ENCODE measurements around the gene PHKB. TPM values are rescaled to one million over a fixed set of nuclear protein-coding genes. Genes with fewer than 3 reads are reported as not detected.

Gene PHKB
- total RNA-seq, 1 donor from 2014 or later = 72.8 TPM

- ATAC-seq (no peak), DNase-seq (ENCODE audit: missing footprints) (no peak)
- intact Hi-C loops (cut with DNase I) = no loop called here
Measured at GRCh38 chr16:47693226-47693625, 232.1 kb downstream of the PHKB start.

DNA sequence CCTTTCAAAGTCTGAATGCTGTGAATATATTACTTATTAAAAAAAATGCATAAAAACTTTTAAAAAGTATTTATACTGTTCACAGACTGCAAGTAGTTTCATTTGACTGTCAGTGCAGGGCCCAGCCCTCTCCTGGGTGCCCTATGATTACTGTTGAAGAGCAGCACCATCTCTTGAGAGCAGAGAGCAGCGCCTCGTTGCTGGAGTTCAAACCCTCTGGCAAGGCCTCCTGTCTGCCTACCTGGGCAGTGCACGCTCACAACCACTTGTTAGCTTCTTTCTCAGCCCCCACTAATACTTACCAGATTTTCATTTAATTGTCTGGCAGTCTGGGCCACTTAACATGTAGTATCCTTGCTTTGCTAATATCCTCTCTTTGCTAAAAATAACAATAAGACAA lies 233.4 kb downstream of the PHKB start:
- ATAC-seq (no peak), DNase-seq (ENCODE audit: missing footprints) (no peak)
- intact Hi-C loops (cut with DNase I) = no loop called here

DNA sequence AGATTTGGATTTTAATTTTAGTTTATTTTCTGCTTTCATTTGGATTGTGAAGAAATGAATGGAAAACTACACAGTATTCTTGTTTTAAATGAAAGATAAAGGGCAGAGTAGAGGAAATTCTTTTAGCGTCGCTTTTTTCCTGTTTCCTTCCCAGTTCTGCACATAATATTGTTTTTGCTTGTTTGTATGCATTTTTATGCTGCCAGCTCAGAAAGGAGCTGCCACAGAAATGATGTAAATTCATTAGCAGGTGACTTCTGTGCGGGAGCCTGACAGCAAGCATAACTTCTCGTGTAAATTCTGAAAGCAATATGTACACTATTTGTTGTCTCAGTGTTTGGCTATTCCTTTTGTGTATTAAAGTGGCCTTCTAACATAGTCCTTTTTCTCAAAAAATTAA lies 234.6 kb downstream of the PHKB start:
- ATAC-seq (no peak), DNase-seq (ENCODE audit: missing footprints) (no peak)
- intact Hi-C loops (cut with DNase I) = no loop called here

DNA sequence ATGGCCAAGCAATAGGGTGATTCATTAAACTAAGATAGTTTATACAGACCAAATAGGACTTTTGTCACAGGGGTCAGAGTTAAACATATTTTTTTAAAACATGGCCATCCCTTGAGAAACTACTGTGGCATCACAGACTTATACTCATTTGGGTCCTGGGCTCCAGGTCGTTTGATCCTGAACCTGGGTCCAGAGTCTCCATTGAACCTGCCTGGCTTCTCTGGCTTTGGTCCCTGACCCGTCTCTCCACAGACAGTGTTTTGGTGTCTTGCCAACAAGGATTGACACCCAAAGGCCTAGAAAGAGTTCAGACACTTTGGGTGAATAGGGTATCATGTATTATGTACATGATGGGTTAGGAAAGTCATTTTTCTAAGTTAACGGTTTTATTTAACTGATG lies 236.7 kb downstream of the PHKB start:
- no peak for ATAC-seq
- DNase-seq (ENCODE audit: missing footprints) = no peak
- intact Hi-C loops (cut with DNase I) = no loop called here

GRCh38 chr16:47699106-47699505 lies 238.0 kb downstream of the PHKB start:
- ATAC-seq (no peak), DNase-seq (ENCODE audit: missing footprints) (no peak)
- intact Hi-C loops (cut with DNase I) = no loop called here

GRCh38 chr16:47700857-47701587 lies 239.9 kb downstream of the PHKB start:
- no peak for DNase-seq (ENCODE audit: missing footprints)
- no peak for ATAC-seq
- intact Hi-C loops (cut with DNase I) = no loop called here

GRCh38 chr16:47705266-47705665 lies 244.1 kb downstream of the PHKB start:
- no peak for ATAC-seq
- intact Hi-C loops (cut with DNase I) = no loop called here
- no peak for DNase-seq (ENCODE audit: missing footprints)

DNA sequence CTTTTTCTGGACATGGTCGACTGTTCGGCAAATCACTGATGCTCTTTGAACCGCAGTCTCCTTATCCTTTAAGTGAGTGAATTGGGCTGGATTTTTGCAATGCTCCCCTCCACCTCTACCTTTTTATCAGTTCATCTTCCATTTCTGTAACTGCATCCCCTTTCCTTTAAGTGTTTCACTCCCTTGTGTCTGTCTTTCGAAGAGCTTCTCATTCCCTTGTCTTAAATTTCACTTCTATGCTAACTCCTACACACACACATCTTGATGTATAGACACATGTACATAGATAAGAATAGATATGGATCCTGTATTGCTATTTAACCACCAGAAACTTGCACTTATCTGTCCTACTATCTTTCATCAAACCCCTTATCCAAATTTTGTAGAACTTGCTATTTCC lies 250.7 kb downstream of the PHKB start:
- DNase-seq (ENCODE audit: missing footprints) = no peak
- no peak for ATAC-seq
- intact Hi-C loops (cut with DNase I) = no loop called here

- DNase-seq (ENCODE audit: missing footprints) = peak; percentile 61
- no peak for ATAC-seq
- intact Hi-C loops (cut with DNase I) = no loop called here
Measured at GRCh38 chr16:47712276-47713224, 251.4 kb downstream of the PHKB start.

GRCh38 chr16:47713225-47713595 lies 252.1 kb downstream of the PHKB start:
- intact Hi-C loops (cut with DNase I) = no loop called here
- ATAC-seq (no peak), DNase-seq (ENCODE audit: missing footprints) (no peak)

- no peak for DNase-seq (ENCODE audit: missing footprints)
- ATAC-seq = no peak
- intact Hi-C loops (cut with DNase I) = no loop called here
Measured at GRCh38 chr16:47715442-47716083, 254.4 kb downstream of the PHKB start.

DNA sequence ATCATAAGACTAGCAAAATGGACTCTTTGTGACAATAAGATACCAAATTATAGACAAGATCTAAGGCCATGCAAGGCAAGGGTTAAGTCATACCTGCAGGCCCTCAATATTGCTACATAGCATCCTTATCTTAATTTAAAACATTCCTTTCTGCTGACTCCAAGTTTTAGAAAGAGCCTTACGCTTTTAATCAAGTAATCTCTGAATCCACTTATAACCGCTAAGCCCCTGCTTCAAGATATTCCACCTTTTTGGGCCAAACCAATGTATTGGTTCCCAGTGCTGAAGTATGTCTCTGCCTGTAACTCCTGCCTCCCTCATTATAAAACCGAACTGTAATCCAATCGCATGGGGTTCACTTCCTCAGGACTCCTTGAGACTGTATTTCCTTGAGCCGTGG lies 255.4 kb downstream of the PHKB start:
- intact Hi-C loops (cut with DNase I) = no loop called here

DNA sequence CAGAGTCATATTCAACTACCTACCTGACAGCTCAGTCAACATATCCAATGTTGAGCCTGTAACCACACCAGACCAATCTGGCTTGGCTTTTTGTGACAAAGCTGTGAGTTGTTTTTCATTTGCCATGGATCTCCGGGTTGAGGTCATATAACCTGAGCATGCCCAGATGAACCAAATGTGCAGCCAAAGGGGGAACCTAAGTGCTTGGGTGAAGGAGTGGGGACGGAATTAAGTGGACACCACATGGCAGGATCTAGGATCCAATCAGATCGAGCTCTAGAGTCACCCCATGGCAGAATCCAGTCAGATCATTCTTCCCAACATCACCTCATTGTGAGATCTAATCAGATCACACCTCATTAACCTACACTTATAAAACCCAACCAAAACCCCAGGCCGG lies 258.6 kb downstream of the PHKB start:
- ATAC-seq (no peak), DNase-seq (ENCODE audit: missing footprints) (no peak)
- intact Hi-C loops (cut with DNase I) = no loop called here

More for the DNA sequence above, 255.4 kb downstream of the PHKB start:
- DNase-seq (ENCODE audit: missing footprints) (no peak), ATAC-seq (no peak)

DNA sequence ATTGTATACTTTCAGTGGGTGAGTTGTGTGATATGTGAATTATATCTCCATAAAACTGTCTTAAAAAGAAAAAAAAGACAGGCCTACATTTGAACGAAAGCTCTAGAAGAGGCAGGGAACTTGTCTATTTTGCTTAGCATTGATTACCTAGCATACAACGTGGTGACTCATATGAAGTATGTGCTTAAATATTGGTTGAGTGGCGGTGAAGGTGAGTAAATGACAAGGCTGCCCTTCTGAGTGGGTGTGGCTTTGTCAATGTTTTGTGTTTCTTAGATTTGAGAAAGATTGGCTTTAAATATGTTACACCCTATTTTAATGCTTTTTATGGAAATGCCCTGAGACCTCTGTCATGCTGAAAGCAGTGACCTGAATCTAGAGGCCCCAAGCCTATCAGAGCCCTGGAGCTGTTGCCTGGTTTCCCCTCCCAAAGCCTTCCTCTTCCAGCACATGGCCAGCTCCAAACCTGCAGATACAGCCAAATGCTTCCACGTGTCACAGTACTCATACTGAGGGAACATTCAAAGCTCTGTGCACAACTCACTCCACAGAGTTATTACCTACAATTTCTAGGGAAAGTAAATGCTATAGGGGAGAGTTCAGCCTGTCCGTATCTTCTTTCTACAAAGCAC lies 260.0 kb downstream of the PHKB start:
- no peak for DNase-seq (ENCODE audit: missing footprints)
- intact Hi-C loops (cut with DNase I) = no loop called here
- no peak for ATAC-seq

DNA sequence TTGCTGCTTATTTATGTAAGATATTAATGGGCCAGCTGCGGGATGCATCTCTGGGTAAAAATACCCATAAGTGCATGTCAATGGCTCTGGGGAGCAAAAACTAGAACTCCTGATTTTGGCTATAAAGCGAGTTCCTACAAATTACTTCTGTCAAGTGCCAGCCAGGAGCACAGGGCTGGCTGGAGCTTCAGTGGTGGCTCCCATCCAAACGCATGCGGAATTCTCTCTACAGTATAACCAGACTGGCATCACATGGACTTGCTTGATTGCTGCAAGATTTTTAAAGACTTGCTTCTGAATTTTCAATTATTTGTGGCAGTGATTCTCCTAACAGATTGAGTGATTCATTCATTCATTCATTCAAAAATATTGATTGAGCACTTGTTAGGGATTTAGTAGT lies 260.9 kb downstream of the PHKB start:
- no peak for ATAC-seq
- intact Hi-C loops (cut with DNase I) = no loop called here
- DNase-seq (ENCODE audit: missing footprints) = no peak

DNA sequence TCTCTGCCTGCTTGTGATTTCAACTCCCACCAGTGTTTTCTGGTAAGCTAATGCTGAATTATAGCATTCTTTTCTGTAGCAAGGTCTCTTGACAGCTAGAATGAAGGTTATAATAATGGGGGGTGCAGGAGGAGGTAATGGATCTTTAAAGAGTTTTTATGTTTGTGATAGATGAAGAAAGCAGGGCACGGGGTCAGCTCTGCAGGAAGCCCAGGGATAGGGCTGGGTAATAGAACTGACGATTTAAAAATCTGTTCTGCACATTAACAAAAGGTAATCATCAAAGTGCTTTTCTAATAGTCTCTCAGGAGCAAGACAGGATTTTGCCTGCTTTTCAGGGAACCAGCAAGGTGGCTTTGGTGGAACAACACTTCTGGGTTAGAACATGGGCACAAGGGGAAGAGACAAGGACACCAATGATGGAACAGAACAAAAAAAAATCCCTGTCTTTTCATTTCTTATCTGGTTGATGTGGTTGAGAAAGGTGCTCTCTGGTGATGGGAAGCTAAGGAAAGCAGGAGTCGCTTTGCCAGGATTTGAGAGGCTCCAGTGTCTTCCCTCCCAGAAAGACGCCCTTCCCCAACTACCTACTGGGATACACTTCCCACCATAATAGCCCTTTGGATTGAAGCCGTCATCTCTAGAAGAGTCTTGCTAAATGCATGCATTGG lies 263.1 kb downstream of the PHKB start:
- no peak for DNase-seq (ENCODE audit: missing footprints)
- ATAC-seq = no peak
- intact Hi-C loops (cut with DNase I) = no loop called here

DNA sequence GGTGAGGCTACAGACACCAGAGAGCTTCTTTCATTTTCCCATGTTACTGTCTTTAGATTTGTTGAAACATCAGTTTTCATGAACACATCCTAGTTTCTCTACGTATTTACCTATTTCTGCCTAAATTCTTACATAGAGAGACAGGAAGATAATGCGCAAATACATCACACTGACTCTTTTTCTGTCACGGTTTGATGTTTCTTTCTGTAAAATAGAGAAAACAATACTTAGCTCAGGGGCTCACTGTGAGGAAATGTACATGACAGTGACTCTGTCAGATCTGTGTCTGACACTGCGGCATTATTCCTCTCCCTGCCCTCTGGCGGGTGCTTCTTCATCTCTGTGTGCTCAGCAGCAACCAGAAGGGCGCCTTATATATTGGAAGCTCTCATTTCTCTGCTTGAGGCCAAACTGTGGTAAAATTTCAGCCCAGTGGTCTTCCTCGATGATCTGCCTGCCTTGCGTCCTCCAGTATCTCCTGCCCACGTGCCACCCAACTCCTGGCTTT lies 264.1 kb downstream of the PHKB start:
- intact Hi-C loops (cut with DNase I) = no loop called here
- ATAC-seq = no peak
- no peak for DNase-seq (ENCODE audit: missing footprints)

GRCh38 chr16:47726031-47726675 lies 265.0 kb downstream of the PHKB start:
- intact Hi-C loops (cut with DNase I) = no loop called here
- ATAC-seq (no peak), DNase-seq (ENCODE audit: missing footprints) (no peak)
